ENCODE measurements around the gene CPA3.

Gene CPA3

GRCh38 chr3:148865049-148865448 is at the start of gene CPA3:
TSS of gene CPA3 (plus strand) at chr3:148865296. CDS start at chr3:148865308, 12 bp downstream.
- Histone ChIP-seq H3K27me3 (ENCODE audit: insufficient read depth, low read length) (no peaks in the 10 kb centered on the region), H3K27ac (ENCODE audit: low read depth, low read length) (no peak within 1 kb of the TSS), H3K4me1 (ENCODE audit: control insufficient read depth, insufficient read depth, low read length, unreplicated experiment) (no peaks in the 10 kb centered on the region), H3K4me3 (ENCODE audit: low read depth, low read length) (no peak within 1 kb of the TSS), H3K79me2 (ENCODE audit: control insufficient read depth, insufficient read depth, low read length, unreplicated experiment) (no peaks in the 10 kb centered on the region), H2AFZ (ENCODE audit: low read length, unreplicated experiment) (no peak within 1 kb of the TSS), H3K36me3 (ENCODE audit: insufficient read depth, low read length) (no peaks in the 10 kb centered on the region)

DNA sequence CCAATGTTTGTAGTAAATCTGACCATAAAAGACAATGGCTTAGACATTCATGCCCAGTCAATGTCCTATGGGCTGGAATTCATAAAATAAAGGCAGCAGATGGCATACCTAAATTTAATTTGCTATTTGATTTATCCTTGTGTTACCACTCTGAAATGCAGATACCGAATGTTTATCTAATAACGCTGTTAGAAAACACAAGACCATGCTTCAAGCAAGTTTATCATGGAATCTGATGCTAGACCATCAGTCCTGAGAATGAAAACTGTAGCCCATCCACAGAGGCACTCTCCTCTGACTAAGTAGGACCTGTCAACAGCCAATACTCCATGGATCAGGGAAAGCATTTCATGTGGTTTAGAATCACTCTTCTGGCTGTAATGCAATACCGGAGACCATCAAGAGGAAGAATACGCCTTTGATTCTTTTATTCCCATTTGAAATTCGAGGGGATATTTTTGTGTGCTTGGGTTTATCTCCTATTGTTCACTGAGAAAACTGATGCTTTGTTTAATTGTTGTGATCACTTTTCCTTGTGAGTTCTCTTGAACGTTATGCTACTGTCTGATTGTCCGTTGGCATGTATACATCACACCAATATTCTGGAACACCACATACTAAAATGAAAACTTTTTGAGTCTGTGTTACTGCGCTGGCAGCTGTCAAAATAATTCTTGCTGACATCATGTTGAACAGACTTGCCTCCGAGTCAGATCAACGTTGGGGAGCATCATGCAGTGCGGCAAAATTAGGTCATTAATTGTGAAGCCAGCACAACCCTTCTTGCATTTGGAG is 49.6 kb upstream of the CPA3 start:
- H3K4me3 ChIP-seq (ENCODE audit: low read depth, low read length) = no peak overlapping the region
- peaks cover 9% of the 10 kb centered on the region for H3K27me3 ChIP-seq (ENCODE audit: insufficient read depth, low read length)
- no peak overlapping the region for H2AFZ ChIP-seq (ENCODE audit: low read length, unreplicated experiment)
- H3K4me1 ChIP-seq (ENCODE audit: control insufficient read depth, insufficient read depth, low read length, unreplicated experiment) = no peaks in the 10 kb centered on the region
- no peaks in the 10 kb centered on the region for H3K36me3 ChIP-seq (ENCODE audit: insufficient read depth, low read length)
- no peaks in the 10 kb centered on the region for H3K79me2 ChIP-seq (ENCODE audit: control insufficient read depth, insufficient read depth, low read length, unreplicated experiment)
- H3K27ac ChIP-seq (ENCODE audit: low read depth, low read length) = no peak overlapping the region

- Histone ChIP-seq H3K4me3 (ENCODE audit: low read depth, low read length) (no peak overlapping the region), H3K36me3 (ENCODE audit: insufficient read depth, low read length) (no peaks in the 10 kb centered on the region)
These were observed 48.7 kb upstream of the CPA3 start for GRCh38 chr3:148816427-148816826.

DNA sequence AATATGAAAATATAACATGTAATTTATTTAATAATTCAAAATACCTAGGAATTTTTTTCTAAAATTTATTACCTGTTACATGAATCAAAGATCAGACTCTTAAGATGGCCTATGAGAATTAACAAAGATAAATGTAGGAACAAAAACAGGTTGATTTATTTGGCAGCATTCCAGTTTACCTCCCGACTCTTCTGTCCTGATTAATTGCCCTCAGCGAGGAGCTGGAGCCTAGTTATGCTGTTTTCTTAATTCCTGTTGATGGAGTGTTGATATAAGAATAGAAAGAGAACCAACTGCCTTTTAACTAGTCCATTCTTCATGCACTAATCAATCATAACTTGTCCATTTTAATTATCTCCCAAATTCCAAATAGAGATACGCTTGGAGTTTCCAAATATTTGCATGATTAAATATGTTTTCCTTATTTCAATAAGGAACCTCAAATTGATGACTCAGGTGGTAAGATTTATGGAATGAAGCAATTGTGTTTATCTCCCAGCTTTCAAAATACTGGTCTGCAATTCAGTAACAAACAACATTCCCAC is 48.0 kb upstream of the CPA3 start:
- Histone ChIP-seq H3K27me3 (ENCODE audit: insufficient read depth, low read length) (peaks cover 7% of the 10 kb centered on the region; the same call in 1 of the 2 replicates), H3K36me3 (ENCODE audit: insufficient read depth, low read length) (no peaks in the 10 kb centered on the region), H3K27ac (ENCODE audit: low read depth, low read length) (no peak overlapping the region), H3K4me1 (ENCODE audit: control insufficient read depth, insufficient read depth, low read length, unreplicated experiment) (no peaks in the 10 kb centered on the region), H3K4me3 (ENCODE audit: low read depth, low read length) (no peak overlapping the region), H2AFZ (ENCODE audit: low read length, unreplicated experiment) (no peak overlapping the region), H3K79me2 (ENCODE audit: control insufficient read depth, insufficient read depth, low read length, unreplicated experiment) (no peaks in the 10 kb centered on the region)

More at GRCh38 chr3:148816427-148816826, 48.7 kb upstream of the CPA3 start:
- no peak overlapping the region for H2AFZ ChIP-seq (ENCODE audit: low read length, unreplicated experiment)
- H3K27me3 ChIP-seq (ENCODE audit: insufficient read depth, low read length) = peaks cover 7% of the 10 kb centered on the region; the same call in 1 of the 2 replicates
- H3K79me2 ChIP-seq (ENCODE audit: control insufficient read depth, insufficient read depth, low read length, unreplicated experiment) = no peaks in the 10 kb centered on the region
- no peak overlapping the region for H3K27ac ChIP-seq (ENCODE audit: low read depth, low read length)
- no peaks in the 10 kb centered on the region for H3K4me1 ChIP-seq (ENCODE audit: control insufficient read depth, insufficient read depth, low read length, unreplicated experiment)

DNA sequence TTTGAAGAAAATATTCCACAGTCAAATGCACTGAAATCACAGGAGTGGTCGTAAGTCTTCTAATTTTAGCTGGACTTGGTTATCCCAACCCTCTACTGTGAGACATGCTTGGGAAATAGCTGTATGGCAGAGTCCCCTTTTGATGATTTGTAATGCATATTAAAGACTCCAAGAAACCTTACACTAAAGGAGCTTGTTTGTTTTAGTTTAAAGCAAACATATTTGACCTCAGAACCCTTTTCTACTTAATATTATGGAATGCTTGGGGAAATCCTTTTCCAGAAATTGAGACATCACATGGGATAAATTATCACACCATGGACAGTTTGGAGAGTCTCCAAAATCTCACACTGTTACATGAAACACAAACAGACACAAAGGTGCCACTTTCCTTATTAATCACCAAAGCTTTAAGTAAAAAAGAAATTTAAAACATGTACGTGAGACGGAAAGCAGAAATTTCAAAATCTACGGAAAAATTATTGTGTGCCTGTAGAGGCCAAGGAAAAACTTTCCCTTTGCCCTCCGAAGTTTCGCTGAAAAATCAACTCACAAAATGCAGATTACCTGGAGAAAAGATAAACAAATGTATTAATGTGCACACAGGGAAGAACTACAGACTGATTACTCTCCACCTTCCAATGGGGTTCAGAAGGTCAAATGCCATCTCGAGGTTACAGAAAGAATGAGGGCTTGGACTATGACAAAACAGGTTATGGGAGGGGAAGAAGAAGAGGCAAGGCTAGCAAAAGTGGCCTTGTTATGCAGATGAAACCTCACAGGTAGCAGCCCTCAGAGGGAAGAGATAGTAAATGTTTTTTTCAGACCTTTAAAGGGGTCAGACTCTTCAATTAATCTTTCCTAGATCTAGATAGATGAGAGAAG is 44.5 kb upstream of the CPA3 start:
- H3K4me1 ChIP-seq (ENCODE audit: control insufficient read depth, insufficient read depth, low read length, unreplicated experiment) = no peaks in the 10 kb centered on the region
- no peak overlapping the region for H3K4me3 ChIP-seq (ENCODE audit: low read depth, low read length)
- no peaks in the 10 kb centered on the region for H3K36me3 ChIP-seq (ENCODE audit: insufficient read depth, low read length)
- H3K27ac ChIP-seq (ENCODE audit: low read depth, low read length) = no peak overlapping the region
- H3K79me2 ChIP-seq (ENCODE audit: control insufficient read depth, insufficient read depth, low read length, unreplicated experiment) = no peaks in the 10 kb centered on the region
- no peaks in the 10 kb centered on the region; the same call in 1 of the 2 replicates for H3K27me3 ChIP-seq (ENCODE audit: insufficient read depth, low read length)
- no peak overlapping the region for H2AFZ ChIP-seq (ENCODE audit: low read length, unreplicated experiment)

DNA sequence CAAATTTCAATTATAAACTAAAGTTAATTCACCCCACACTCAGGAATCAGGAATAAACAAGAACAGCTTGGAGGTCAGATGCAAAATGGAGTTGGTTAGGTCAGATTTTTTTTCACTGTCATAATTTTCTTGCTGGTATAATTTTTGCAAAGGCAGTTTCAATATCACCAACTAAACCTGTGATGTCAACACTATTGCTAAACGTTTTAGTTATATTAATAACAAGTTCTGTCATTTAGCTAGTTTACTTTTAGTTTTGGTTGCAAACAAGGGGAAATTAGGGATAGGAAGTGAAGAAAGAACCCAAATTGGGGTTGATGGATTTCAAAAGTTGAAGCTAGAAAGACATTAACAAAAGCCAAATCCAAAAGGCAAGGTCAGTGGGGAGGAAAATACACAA is 42.1 kb upstream of the CPA3 start:
- H3K27ac ChIP-seq (ENCODE audit: low read depth, low read length) = no peak overlapping the region
- H3K79me2 ChIP-seq (ENCODE audit: control insufficient read depth, insufficient read depth, low read length, unreplicated experiment) = no peaks in the 10 kb centered on the region
- H2AFZ ChIP-seq (ENCODE audit: low read length, unreplicated experiment) = no peak overlapping the region
- no peaks in the 10 kb centered on the region for H3K36me3 ChIP-seq (ENCODE audit: insufficient read depth, low read length)
- H3K27me3 ChIP-seq (ENCODE audit: insufficient read depth, low read length) = no peaks in the 10 kb centered on the region
- no peak overlapping the region for H3K4me3 ChIP-seq (ENCODE audit: low read depth, low read length)
- H3K4me1 ChIP-seq (ENCODE audit: control insufficient read depth, insufficient read depth, low read length, unreplicated experiment) = peaks cover 2% of the 10 kb centered on the region

GRCh38 chr3:148825476-148825875 is 39.6 kb upstream of the CPA3 start:
- H3K27ac ChIP-seq (ENCODE audit: low read depth, low read length) = no peak overlapping the region
- H3K4me1 ChIP-seq (ENCODE audit: control insufficient read depth, insufficient read depth, low read length, unreplicated experiment) = peaks cover 4% of the 10 kb centered on the region
- no peak overlapping the region for H3K4me3 ChIP-seq (ENCODE audit: low read depth, low read length)
- H3K79me2 ChIP-seq (ENCODE audit: control insufficient read depth, insufficient read depth, low read length, unreplicated experiment) = no peaks in the 10 kb centered on the region
- H2AFZ ChIP-seq (ENCODE audit: low read length, unreplicated experiment) = no peak overlapping the region
- H3K27me3 ChIP-seq (ENCODE audit: insufficient read depth, low read length) = no peaks in the 10 kb centered on the region
- H3K36me3 ChIP-seq (ENCODE audit: insufficient read depth, low read length) = no peaks in the 10 kb centered on the region

DNA sequence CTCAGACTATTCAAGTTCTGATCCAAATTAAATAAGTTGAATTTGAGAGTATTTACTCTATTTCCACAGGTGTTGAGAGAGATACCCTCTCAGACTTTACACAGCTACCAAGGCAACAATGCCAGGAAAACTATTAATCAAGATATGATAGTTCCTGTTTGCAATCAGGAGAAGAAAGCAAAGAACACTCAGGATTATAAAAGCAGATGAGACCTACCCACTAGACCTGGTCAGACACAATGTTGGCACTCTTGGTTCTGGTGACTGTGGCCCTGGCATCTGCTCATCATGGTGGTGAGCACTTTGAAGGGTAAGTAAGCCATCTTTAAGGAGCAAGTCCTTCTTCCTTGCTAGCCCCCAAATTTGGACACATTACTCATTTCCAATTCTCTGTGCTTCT is 37.5 kb upstream of the CPA3 start, which contains the start of gene CPB1:
TSS of gene CPB1 (plus strand) at position 227 of the 400 bp plus-strand sequence. CDS start at position 240, 13 bp downstream.
- H3K79me2 ChIP-seq (ENCODE audit: control insufficient read depth, insufficient read depth, low read length, unreplicated experiment) = no peaks in the 10 kb centered on the region
- no peak within 1 kb of the TSS for H2AFZ ChIP-seq (ENCODE audit: low read length, unreplicated experiment)
- H3K4me1 ChIP-seq (ENCODE audit: control insufficient read depth, insufficient read depth, low read length, unreplicated experiment) = peaks cover 4% of the 10 kb centered on the region
- no peaks in the 10 kb centered on the region for H3K27me3 ChIP-seq (ENCODE audit: insufficient read depth, low read length)
- H3K4me3 ChIP-seq (ENCODE audit: low read depth, low read length) = no peak within 1 kb of the TSS
- H3K36me3 ChIP-seq (ENCODE audit: insufficient read depth, low read length) = no peaks in the 10 kb centered on the region
- H3K27ac ChIP-seq (ENCODE audit: low read depth, low read length) = no peak within 1 kb of the TSS

- H3K79me2 ChIP-seq (ENCODE audit: control insufficient read depth, insufficient read depth, low read length, unreplicated experiment) = no peaks in the 10 kb centered on the region
- H2AFZ ChIP-seq (ENCODE audit: low read length, unreplicated experiment) = no peak overlapping the region
- no peak overlapping the region for H3K27ac ChIP-seq (ENCODE audit: low read depth, low read length)
- no peaks in the 10 kb centered on the region for H3K27me3 ChIP-seq (ENCODE audit: insufficient read depth, low read length)
- no peak overlapping the region for H3K4me3 ChIP-seq (ENCODE audit: low read depth, low read length)
- no peaks in the 10 kb centered on the region for H3K36me3 ChIP-seq (ENCODE audit: insufficient read depth, low read length)
- H3K4me1 ChIP-seq (ENCODE audit: control insufficient read depth, insufficient read depth, low read length, unreplicated experiment) = peaks cover 4% of the 10 kb centered on the region
These were observed 36.9 kb upstream of the CPA3 start for GRCh38 chr3:148828136-148828690.

DNA sequence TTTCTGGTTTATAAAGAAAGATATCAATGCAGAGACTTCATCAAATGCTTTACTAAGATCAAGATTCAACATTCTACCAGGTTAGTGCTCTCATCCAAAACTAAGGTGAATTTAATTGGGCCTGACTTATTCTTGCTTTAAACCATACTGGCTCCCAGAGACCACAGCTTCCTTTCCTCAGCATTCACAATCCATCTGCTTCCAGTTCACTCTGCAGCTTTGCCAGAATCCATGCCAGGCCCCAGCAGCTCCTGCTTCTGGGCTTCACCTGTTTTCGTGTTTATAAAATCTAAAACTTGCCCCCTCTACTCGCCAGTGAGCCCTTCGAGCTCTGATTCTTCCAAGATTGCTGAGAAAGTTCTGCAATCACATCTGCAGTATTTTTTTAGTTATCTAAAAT is 35.2 kb upstream of the CPA3 start:
- Histone ChIP-seq H3K79me2 (ENCODE audit: control insufficient read depth, insufficient read depth, low read length, unreplicated experiment) (no peaks in the 10 kb centered on the region), H3K27ac (ENCODE audit: low read depth, low read length) (no peak overlapping the region), H3K4me3 (ENCODE audit: low read depth, low read length) (no peak overlapping the region), H3K27me3 (ENCODE audit: insufficient read depth, low read length) (no peaks in the 10 kb centered on the region), H3K36me3 (ENCODE audit: insufficient read depth, low read length) (no peaks in the 10 kb centered on the region), H2AFZ (ENCODE audit: low read length, unreplicated experiment) (no peak overlapping the region), H3K4me1 (ENCODE audit: control insufficient read depth, insufficient read depth, low read length, unreplicated experiment) (peaks cover 4% of the 10 kb centered on the region)

Measured in ACC112 (cell line).